Fibroblast of mammary gland (primary cell): ENCODE results near the gene RNU7-1.
"Not testable (repeated sequence)": the region's sequence is repeated elsewhere in the genome, so short reads cannot be mapped to it uniquely, and the experiment has no call there.

Experiments
- DNase-seq: peaks from one replicate; pipeline ENCODE4 v3.0.0-alpha.2; 2010; ENCODE audit warnings: low read depth
- H3K4me3 ChIP-seq: 2 replicates; pipeline ENCODE4 v1.5.1; 2011; ENCODE audit warnings: low read depth, mild to moderate bottlenecking, low read length, moderate library complexity; ENCODE audit not compliant: control insufficient read depth
- CTCF ChIP-seq: conservative IDR thresholded peaks from 2 replicates; pipeline ENCODE4 v1.5.1; 2011; ENCODE audit warnings: low read depth, low read length, inconsistent platforms; ENCODE audit not compliant: control insufficient read depth, insufficient read depth

RNU7-1 gene

GRCh38 chr12:6903722-6904121 lies 39.9 kb upstream of the RNU7-1 start:
- TF ChIP-seq CTCF: no peak
- H3K4me3 ChIP-seq: no peak overlapping the region
- no peak for DNase-seq

- TF ChIP-seq CTCF: no peak
- peak within 1 kb of the TSS; percentile 91 for H3K4me3 ChIP-seq
- DNase-seq: peak; percentile 93
Observed at GRCh38 chr12:6904280-6905276, 39.0 kb upstream of the RNU7-1 start, which contains the start of gene LRRC23. LRRC23 (plus strand) TSS chr12:6904822; CDS start chr12:6905634, 812 bp downstream.

- no peak for DNase-seq
- H3K4me3 ChIP-seq: peak overlapping the region; percentile 91
- TF ChIP-seq CTCF: no peak
Observed at GRCh38 chr12:6905414-6906040, 38.1 kb upstream of the RNU7-1 start.

GRCh38 chr12:6908141-6908540 lies 35.5 kb upstream of the RNU7-1 start:
- DNase-seq, H3K4me3 ChIP-seq: not testable (repeated sequence)

GRCh38 chr12:6909421-6910145 lies 34.0 kb upstream of the RNU7-1 start:
- no peak for TF ChIP-seq CTCF
- DNase-seq: no peak
- no peak overlapping the region for H3K4me3 ChIP-seq

GRCh38 chr12:6912164-6912935 lies 31.3 kb upstream of the RNU7-1 start:
- TF ChIP-seq CTCF: no peak
- DNase-seq: no peak
- H3K4me3 ChIP-seq: no peak overlapping the region
